Measurements from ENCODE around the gene CRACR2B. TPM values are rescaled to one million over a fixed set of nuclear protein-coding genes. Genes with fewer than 3 reads are reported as not detected.

Gene CRACR2B
- total and polyA plus RNA-seq, 10 of the 15 experiments (the other 5 are each of a cell fraction or from before 2014, with no cell fraction given) = 0.10 to 33.7 (median 12.7) TPM

DNA sequence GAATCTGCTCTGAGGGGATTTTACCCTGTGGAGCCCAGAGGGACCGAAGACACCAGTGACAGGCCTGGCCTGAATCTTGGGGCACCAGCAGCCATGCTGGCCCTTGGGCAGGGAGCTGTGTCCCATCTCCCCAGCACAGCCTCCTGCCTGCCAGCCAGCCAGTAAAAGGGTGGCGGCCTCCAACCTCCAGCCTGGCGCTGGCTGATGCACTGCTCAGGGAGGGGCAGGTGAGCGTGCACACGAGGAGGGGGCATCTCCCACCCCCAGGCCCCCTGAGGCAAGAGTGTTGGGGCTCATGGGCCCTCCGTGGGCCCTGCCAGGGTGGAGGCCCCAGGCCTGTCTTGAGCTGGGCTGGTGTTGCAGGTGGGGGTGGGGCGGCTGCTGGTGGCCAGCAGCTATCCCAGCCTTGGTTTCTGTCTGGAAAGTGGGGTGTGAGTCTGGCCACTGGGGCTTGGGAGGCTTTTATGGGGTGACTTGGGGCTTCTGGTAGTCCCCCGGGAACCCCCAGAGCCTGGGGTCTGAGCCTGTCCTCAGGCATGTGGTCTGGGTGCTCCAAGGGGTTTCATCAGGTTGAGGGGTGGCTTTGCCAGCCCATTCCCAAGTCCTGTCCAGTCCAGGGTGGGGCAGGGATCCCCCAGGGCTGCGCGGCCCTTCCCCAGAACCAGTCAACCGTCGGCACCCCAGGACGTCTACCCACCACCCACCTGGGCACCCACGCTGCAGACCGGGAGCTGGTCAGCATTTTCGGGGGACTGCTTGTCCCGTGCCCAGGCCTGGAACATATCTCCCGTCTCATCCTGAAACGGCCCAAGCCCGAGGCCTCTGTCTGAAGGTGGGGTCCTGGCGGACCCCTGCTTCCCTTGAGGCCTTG is 32.8 kb downstream of the CRACR2B start (continued):
- TF ChIP-seq BACH1 (IDR thresholded peaks at IDR 0.05; ENCODE audit: borderline replicate concordance) = no peak

- FAIRE-seq (no peak), ATAC-seq (no peak), DNase-seq (ENCODE audit: low read depth, low spot score) (no peak)
- ChIA-PET POLR2A (no interaction called here), CTCF (no interaction called here), RAD21 (ENCODE audit: unreplicated experiment) (no interaction called here), SMC1A (ENCODE audit: uncharacterized antibody, unreplicated experiment) (no interaction called here)
- Histone ChIP-seq H2AFZ (ENCODE audit: control insufficient read depth, low read depth, low read length) (no peak overlapping the region), H3K79me2 (ENCODE audit: control insufficient read depth, insufficient read depth, low read length) (no peaks in the 10 kb centered on the region), H3K36me3 (ENCODE audit: control insufficient read depth in 2 of 2, insufficient read depth in 2 of 2, low read length in 1 of 2) (no peaks in the 10 kb centered on the region), H3K27me3 (replicated peaks in 1 of 2; ENCODE audit: control insufficient read depth in 2 of 2, insufficient read depth in 2 of 2, low read length in 1 of 2) (no peaks in the 10 kb centered on the region), H3K4me1 (ENCODE audit: control insufficient read depth, insufficient read depth, low read length) (no peaks in the 10 kb centered on the region), H3K9ac (ENCODE audit: control insufficient read depth, insufficient read depth, low read length) (no peak overlapping the region), H3K4me3 (no peak overlapping the region), H3K4me2 (ENCODE audit: control insufficient read depth, insufficient read depth) (no peak overlapping the region), H3K27ac (ENCODE audit: control insufficient read depth, insufficient read depth) (no peak overlapping the region), H3K9me3 (replicated peaks; ENCODE audit: control insufficient read depth, insufficient read depth, low read length) (no peaks in the 10 kb centered on the region), H4K20me1 (ENCODE audit: control insufficient read depth, insufficient read depth) (no peaks in the 10 kb centered on the region)
- no TSS peak for BruUV-seq (replicated peaks)
- WGBS (ENCODE audit: insufficient coverage, insufficient replicate concordance, low lambda C conversion rate, missing lambda C conversion rate) = 39% methylated on average over 14 of the region's 14 CpGs
- intact Hi-C loops (cut with micrococcal nuclease; ENCODE audit: unreplicated experiment) = no loop called here
- in situ Hi-C loops (cut with MboI) = no loop called here
- TF ChIP-seq ZNF622 (IDR thresholded peaks at IDR 0.05) (no peak), RAD21 (IDR thresholded peaks at IDR 0.05; ENCODE audit: insufficient read depth, low read depth, low read length) (no peak), HDGF (IDR thresholded peaks at IDR 0.05) (no peak), SPI1 (IDR thresholded peaks at IDR 0.05; ENCODE audit: borderline replicate concordance, insufficient read depth, low read depth, low read length) (no peak), TCF3 (IDR thresholded peaks at IDR 0.05; ENCODE audit: borderline replicate concordance, insufficient read depth, low read depth, low read length) (no peak), E2F8 (IDR thresholded peaks at IDR 0.05; ENCODE audit: low read depth, partially characterized antibody) (no peak), MYB (IDR thresholded peaks at IDR 0.05; ENCODE audit: borderline replicate concordance, low read depth, low read length) (no peak), TCF12 (IDR thresholded peaks at IDR 0.05; ENCODE audit: low read depth, low read length) (no peak), MXI1 (IDR thresholded peaks at IDR 0.05; ENCODE audit: low read depth, low read length) (no peak), BRCA1 (IDR thresholded peaks at IDR 0.05; ENCODE audit: low read depth, low read length) (no peak)
- TF ChIP-seq, protein P1, sequence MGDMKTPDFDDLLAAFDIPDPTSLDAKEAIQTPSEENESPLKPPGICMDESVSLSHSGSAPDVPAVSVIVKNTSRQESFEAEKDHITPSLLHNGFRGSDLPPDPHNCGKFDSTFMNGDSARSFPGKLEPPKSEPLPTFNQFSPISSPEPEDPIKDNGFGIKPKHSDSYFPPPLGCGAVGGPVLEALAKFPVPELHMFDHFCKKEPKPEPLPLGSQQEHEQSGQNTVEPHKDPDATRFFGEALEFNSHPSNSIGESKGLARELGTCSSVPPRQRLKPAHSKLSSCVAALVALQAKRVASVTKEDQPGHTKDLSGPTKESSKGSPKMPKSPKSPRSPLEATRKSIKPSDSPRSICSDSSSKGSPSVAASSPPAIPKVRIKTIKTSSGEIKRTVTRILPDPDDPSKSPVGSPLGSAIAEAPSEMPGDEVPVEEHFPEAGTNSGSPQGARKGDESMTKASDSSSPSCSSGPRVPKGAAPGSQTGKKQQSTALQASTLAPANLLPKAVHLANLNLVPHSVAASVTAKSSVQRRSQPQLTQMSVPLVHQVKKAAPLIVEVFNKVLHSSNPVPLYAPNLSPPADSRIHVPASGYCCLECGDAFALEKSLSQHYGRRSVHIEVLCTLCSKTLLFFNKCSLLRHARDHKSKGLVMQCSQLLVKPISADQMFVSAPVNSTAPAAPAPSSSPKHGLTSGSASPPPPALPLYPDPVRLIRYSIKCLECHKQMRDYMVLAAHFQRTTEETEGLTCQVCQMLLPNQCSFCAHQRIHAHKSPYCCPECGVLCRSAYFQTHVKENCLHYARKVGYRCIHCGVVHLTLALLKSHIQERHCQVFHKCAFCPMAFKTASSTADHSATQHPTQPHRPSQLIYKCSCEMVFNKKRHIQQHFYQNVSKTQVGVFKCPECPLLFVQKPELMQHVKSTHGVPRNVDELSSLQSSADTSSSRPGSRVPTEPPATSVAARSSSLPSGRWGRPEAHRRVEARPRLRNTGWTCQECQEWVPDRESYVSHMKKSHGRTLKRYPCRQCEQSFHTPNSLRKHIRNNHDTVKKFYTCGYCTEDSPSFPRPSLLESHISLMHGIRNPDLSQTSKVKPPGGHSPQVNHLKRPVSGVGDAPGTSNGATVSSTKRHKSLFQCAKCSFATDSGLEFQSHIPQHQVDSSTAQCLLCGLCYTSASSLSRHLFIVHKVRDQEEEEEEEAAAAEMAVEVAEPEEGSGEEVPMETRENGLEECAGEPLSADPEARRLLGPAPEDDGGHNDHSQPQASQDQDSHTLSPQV (IDR thresholded peaks at IDR 0.05) = no peak
- TF ChIP-seq, protein P2, sequence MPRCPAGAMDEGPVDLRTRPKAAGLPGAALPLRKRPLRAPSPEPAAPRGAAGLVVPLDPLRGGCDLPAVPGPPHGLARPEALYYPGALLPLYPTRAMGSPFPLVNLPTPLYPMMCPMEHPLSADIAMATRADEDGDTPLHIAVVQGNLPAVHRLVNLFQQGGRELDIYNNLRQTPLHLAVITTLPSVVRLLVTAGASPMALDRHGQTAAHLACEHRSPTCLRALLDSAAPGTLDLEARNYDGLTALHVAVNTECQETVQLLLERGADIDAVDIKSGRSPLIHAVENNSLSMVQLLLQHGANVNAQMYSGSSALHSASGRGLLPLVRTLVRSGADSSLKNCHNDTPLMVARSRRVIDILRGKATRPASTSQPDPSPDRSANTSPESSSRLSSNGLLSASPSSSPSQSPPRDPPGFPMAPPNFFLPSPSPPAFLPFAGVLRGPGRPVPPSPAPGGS (IDR thresholded peaks at IDR 0.05; ENCODE audit: borderline replicate concordance, insufficient read depth, low read depth, low read length, poor library complexity, severe bottlenecking) = no peak
Measured at GRCh38 chr11:861105-861479, 33.4 kb downstream of the CRACR2B start.
